Subcutaneous adipose tissue (tissue), 4 donors: ENCODE data around the gene OR51A2. TPM values are rescaled to one million over a fixed set of nuclear protein-coding genes. Genes with fewer than 3 reads are reported as not detected.

Source experiments
- CTCF ChIP-seq: fragments of 450-650 bp; IDR thresholded peaks from one replicate; pipeline ENCODE4 v1.5.1; 2016; ENCODE audit warnings: low read depth, mild to moderate bottlenecking, control low read depth, antibody characterized with exemption, moderate library complexity
- total RNA-seq, 4 donors: library from RNA; depleted of rRNA; stranded (reverse); fragments of >200 nt; gene quantifications; one replicate each; pipeline ENCODE4 v1.1.0, GENCODE V29; 2016

The OR51A2 gene
- total RNA-seq, 4 donors from 2014 or later, result not detected

- no peak for TF ChIP-seq CTCF
Measured at GRCh38 chr11:4924239-4924638, 31.3 kb downstream of the OR51A2 start, which contains the start of gene OR51G1. TSS of gene OR51G1 (minus strand) at chr11:4924339. CDS start at chr11:4924339, 0 bp downstream.

- TF ChIP-seq CTCF, result no peak
Measured at GRCh38 chr11:4922304-4922703, 33.2 kb downstream of the OR51A2 start.

GRCh38 chr11:4921796-4922195 is 33.7 kb downstream of the OR51A2 start:
- TF ChIP-seq CTCF, result no peak

- no peak for TF ChIP-seq CTCF
Measured at GRCh38 chr11:4919250-4919649, 36.3 kb downstream of the OR51A2 start, which contains the start of gene OR51G2. TSS of gene OR51G2 (minus strand) at chr11:4919350. CDS start at chr11:4915663, 3,687 bp downstream.

GRCh38 chr11:4916581-4916980 is 38.9 kb downstream of the OR51A2 start:
- TF ChIP-seq CTCF, result no peak

Other genes with a start within 250 kb of the OR51A2 start
- gene OR51F1, start 185.8 kb downstream of the OR51A2 start, total RNA-seq, result not detected
- not detected for gene OR52R1, start 151.3 kb downstream of the OR51A2 start, total RNA-seq
- gene OR51F2, start 134.4 kb downstream of the OR51A2 start, total RNA-seq, result not detected
- gene OR51S1, start 106.5 kb downstream of the OR51A2 start, total RNA-seq, result not detected
- not detected for gene OR51T1, start 73.8 kb downstream of the OR51A2 start, total RNA-seq
- not detected for gene OR51A7, start 51.9 kb downstream of the OR51A2 start, total RNA-seq
- not detected for gene OR51G2, start 36.4 kb downstream of the OR51A2 start, total RNA-seq
- gene OR51G1, start 31.4 kb downstream of the OR51A2 start, total RNA-seq, result not detected
- not detected for gene OR51A4, start 8.1 kb downstream of the OR51A2 start, total RNA-seq
- gene OR51L1, start 39.1 kb upstream of the OR51A2 start, total RNA-seq, result not detected
- gene OR52J3, start 90.8 kb upstream of the OR51A2 start, total RNA-seq, result not detected
- not detected for gene OR52E2, start 103.9 kb upstream of the OR51A2 start, total RNA-seq
- not detected for gene OR52E1, start 113.9 kb upstream of the OR51A2 start, total RNA-seq
- gene OR52A5, start 182.6 kb upstream of the OR51A2 start, total RNA-seq, result not detected
- gene OR52A1, start 199.0 kb upstream of the OR51A2 start, total RNA-seq, result not detected
- not detected for gene OR51V1, start 245.0 kb upstream of the OR51A2 start, total RNA-seq